Epithelial cell of esophagus (primary cell): ENCODE data around the gene IGF2.

Experiments
- DNase-seq: peaks from one replicate; pipeline ENCODE4 v3.0.0; 2010; ENCODE audit warnings: low read depth
- H3K4me3 ChIP-seq: 2 replicates; pipeline ENCODE4 v1.5.1; 2011; ENCODE audit warnings: mild to moderate bottlenecking, low read length, control low read depth
- CTCF ChIP-seq: IDR thresholded peaks from 2 replicates; pipeline ENCODE4 v1.5.1; 2011; ENCODE audit warnings: low read depth, mild to moderate bottlenecking, low read length, control low read depth, inconsistent platforms; ENCODE audit not compliant: insufficient read depth; ENCODE audit errors: missing control alignments

IGF2 gene

GRCh38 chr11:2107521-2107920 is 31.7 kb downstream of the IGF2 start:
- TF ChIP-seq CTCF = no peak
- DNase-seq = no peak
- H3K4me3 ChIP-seq = no peak overlapping the region

GRCh38 chr11:2106583-2107209 is 32.5 kb downstream of the IGF2 start:
- no peak for TF ChIP-seq CTCF
- no peak overlapping the region for H3K4me3 ChIP-seq
- no peak for DNase-seq

GRCh38 chr11:2105511-2105910 is 33.7 kb downstream of the IGF2 start:
- no peak overlapping the region for H3K4me3 ChIP-seq
- no peak for TF ChIP-seq CTCF
- no peak for DNase-seq

GRCh38 chr11:2104524-2105440 is 34.4 kb downstream of the IGF2 start:
- TF ChIP-seq CTCF = no peak
- H3K4me3 ChIP-seq = no peak overlapping the region
- no peak for DNase-seq

DNA sequence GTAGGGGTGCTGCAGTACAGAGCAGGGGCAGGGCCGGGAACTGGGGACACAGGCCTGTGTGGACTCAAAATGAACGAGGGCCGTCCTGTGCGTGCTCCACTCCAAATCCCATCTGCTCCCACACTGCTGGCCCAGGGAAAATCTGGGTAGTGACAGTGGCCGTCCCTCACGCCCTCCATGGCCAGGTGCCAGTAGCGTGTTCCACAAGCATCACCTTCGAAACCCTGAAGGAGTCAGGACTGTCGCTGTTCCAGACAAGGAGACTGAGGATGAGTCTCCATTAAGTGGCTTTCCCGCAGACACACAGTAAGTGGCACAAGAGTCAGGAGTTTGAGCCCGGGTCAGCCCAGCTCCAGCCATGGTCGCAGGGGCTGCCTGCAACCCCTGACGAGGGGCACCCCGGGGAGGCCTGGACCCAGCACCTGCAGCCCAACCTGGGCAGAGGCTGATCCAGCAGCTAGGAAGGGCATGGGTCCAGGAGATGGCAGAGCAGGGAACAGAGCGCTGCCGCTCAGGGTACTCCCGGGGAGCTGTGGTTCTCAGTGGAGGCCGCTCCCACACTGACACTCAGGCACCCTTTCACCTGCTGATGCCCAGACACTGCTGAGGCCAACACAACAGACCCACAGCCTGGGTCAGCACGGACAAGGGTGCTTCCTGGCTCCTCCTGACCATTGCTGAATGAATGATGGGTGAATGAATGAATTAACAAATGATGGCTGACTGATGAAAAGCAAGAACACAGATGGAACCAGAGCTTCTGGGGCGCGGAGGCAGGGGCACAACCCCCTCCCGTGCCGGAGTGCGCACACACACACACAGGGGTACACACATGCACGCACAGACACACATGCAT is 35.3 kb downstream of the IGF2 start:
- DNase-seq = no peak
- TF ChIP-seq CTCF = no peak
- no peak overlapping the region for H3K4me3 ChIP-seq

GRCh38 chr11:2102883-2103213 is 36.3 kb downstream of the IGF2 start:
- TF ChIP-seq CTCF = no peak
- H3K4me3 ChIP-seq = no peak overlapping the region
- DNase-seq = no peak
